Adrenal gland (tissue), 12 donors: ENCODE data around the gene FAM170B. TPM values are rescaled to one million over a fixed set of nuclear protein-coding genes. Genes with fewer than 3 reads are reported as not detected.
A peak's percentile ranks its signal among the peaks of the same experiment; 100 is the strongest.

Experiments used
- DNase-seq, 7 donors: peaks; one replicate each; pipeline ENCODE4 v3.0.0-alpha.2; 2019 to 2020
- H3K27ac ChIP-seq, 5 donors: fragments of 200-600 bp; sonication (generic) in 4 of 5; 1 replicate in 3 of 5; 2 replicates in 2 of 5; pipeline versions ENCODE4 v1.5.1 to v1.8.0; 2016 to 2020; ENCODE audit warnings: mild to moderate bottlenecking in 1 of 5
- H3K27me3 ChIP-seq: fragments of 200-600 bp; 2 replicates; pipeline ENCODE4 v1.8.0; 2021
- H3K36me3 ChIP-seq, 2 donors: fragments of 200-600 bp; replicated peaks in 1 of 2; 1 replicate in 1 of 2; 2 replicates in 1 of 2; pipeline versions ENCODE4 v1.5.1 to v1.8.0; 2018 to 2022
- H3K4me1 ChIP-seq, 2 donors: fragments of 200-600 bp; replicated peaks in 1 of 2; 1 replicate in 1 of 2; 2 replicates in 1 of 2; pipeline versions ENCODE4 v1.5.1 to v1.8.0; 2018 to 2021
- H3K4me3 ChIP-seq, 4 donors: fragments of 200-600 bp; sonication (generic) in 3 of 4; one replicate each; pipeline ENCODE4 v1.5.1; 2016 to 2018
- H3K9me3 ChIP-seq, 3 donors: fragments of 200-600 bp; sonication (generic) in 1 of 3; replicated peaks in 1 of 3; 1 replicate in 2 of 3; 2 replicates in 1 of 3; pipeline versions ENCODE4 v1.5.1 to v1.8.0; 2016 to 2021
- CTCF ChIP-seq, 6 experiments: fragments of 450-650 bp in 4 of 6; fragments of 200-600 bp in 2 of 6; sonication (generic) in 1 of 6; IDR thresholded peaks; 1 replicate in 5 of 6; 2 replicates in 1 of 6; pipeline versions ENCODE4 v1.5.1 to v1.8.0; 2016 to 2021; ENCODE audit warnings: antibody characterized with exemption in 6 of 6, mild to moderate bottlenecking in 2 of 6, moderate library complexity in 1 of 6
- POLR2A ChIP-seq, 2 donors: fragments of 450-650 bp; IDR thresholded peaks; one replicate each; pipeline ENCODE4 v1.6.1; 2017; ENCODE audit warnings: antibody characterized with exemption in 2 of 2, mild to moderate bottlenecking in 2 of 2, moderate library complexity in 1 of 2
- WGBS, 4 donors: extraction: QIAGEN DNeasy Blood & Tissue Kit in 2 of 4; methylation state at CpG; one replicate each; pipeline versions ENCODE4 v1.1.5 to v1.1.7; 2013 to 2017; 5-methylcytosine and 5-hydroxymethylcytosine counted together
- intact Hi-C, 2 donors: fragments of 100-400 bp; cut with DNase I; formaldehyde crosslinking; loops; one replicate each; pipeline versions ENCODE4 v1.14.1 to v1.15.0; 2022 to 2023
- polyA plus RNA-seq, 3 donors: library from polyadenylated mRNA; stranded (reverse); fragments of 200-250 nt in 2 of 3; fragments of 350-450 nt in 1 of 3; fragmentation: Illumina TruSeq in 1 of 3; extraction: RNeasy Lipid Tissue Mini Kit (QIAGEN cat#74804) in 1 of 3; gene quantifications; one replicate each; pipeline ENCODE4 v1.2.3, GENCODE V29; 2013 to 2014
- total RNA-seq, 9 donors: library from RNA; depleted of rRNA in 4 of 9; stranded (reverse); fragments of >200 nt in 4 of 9; fragments of 120-200 nt in 1 of 9; fragmentation: NEBNext Ultra II Directional in 1 of 9; extraction: Animal tissue kit (Norgen Biotek cat#: 25700) in 1 of 9; gene quantifications; one replicate each; pipeline versions ENCODE4 v1.1.0 to v1.2.4, GENCODE V29; 2013 to 2023
- donor health status: healthy with polysubstance abuse.
- donor health status: Bipolar disorder and iron deficiency.
- donor health status: DM: yes; HTN: yes; CAD: no.
- donor health status: DM: no; HTN: no; CAD: no.
- donor health status: DM: no; HTN: no; CAD: no.
- donor health status: DM: yes; HTN: yes; CAD: no.

FAM170B gene
- total and polyA plus RNA-seq, 12 donors = not detected

GRCh38 chr10:49173201-49173772, 39.5 kb upstream of the FAM170B start:
- TF ChIP-seq POLR2A (IDR thresholded peaks at IDR 0.05) (no peak), CTCF (IDR thresholded peaks at IDR 0.05) (no peak)
- H3K9me3 ChIP-seq = no peaks in the 10 kb centered on the region
- 94 to 98% (median 95%) methylated on average over 11 of the region's 11 CpGs for WGBS, 4 donors
- intact Hi-C loops = no loop called here
- DNase-seq = peak in 1 of 7 donors; percentile 11
- no peak overlapping the region for H3K4me3 ChIP-seq
- H3K36me3 ChIP-seq = no peaks in the 10 kb centered on the region
- H3K27ac ChIP-seq = no peak overlapping the region
- no peaks in the 10 kb centered on the region for H3K27me3 ChIP-seq
- H3K4me1 ChIP-seq = peaks cover 10 to 11% of the 10 kb centered on the region in 2 donors

GRCh38 chr10:49172777-49173132, 38.9 kb upstream of the FAM170B start:
- no peak overlapping the region for H3K27ac ChIP-seq
- H3K36me3 ChIP-seq = no peaks in the 10 kb centered on the region
- no peaks in the 10 kb centered on the region for H3K27me3 ChIP-seq
- H3K9me3 ChIP-seq = no peaks in the 10 kb centered on the region
- WGBS, 4 donors = 78 to 90% (median 84%) methylated on average over 2 to 3 of the region's 3 CpGs
- no peak for DNase-seq
- H3K4me1 ChIP-seq = peaks cover 9 to 11% of the 10 kb centered on the region in 2 donors
- intact Hi-C loops = no loop called here
- no peak overlapping the region for H3K4me3 ChIP-seq
- TF ChIP-seq CTCF (IDR thresholded peaks at IDR 0.05) (no peak), POLR2A (IDR thresholded peaks at IDR 0.05) (no peak)

- no peaks in the 10 kb centered on the region for H3K27me3 ChIP-seq
- H3K9me3 ChIP-seq = no peaks in the 10 kb centered on the region
- TF ChIP-seq POLR2A (IDR thresholded peaks at IDR 0.05) (no peak), CTCF (IDR thresholded peaks at IDR 0.05) (no peak)
- intact Hi-C loops = no loop called here
- H3K36me3 ChIP-seq = no peaks in the 10 kb centered on the region
- peaks cover 5 to 6% of the 10 kb centered on the region in 2 donors for H3K4me1 ChIP-seq
- 78 to 100% (median 79%) methylated on average over 4 of the region's 4 CpGs for WGBS, 4 donors
- peak in 2 of 7 donors; percentile 17 to 48 for DNase-seq
- no peak overlapping the region for H3K27ac ChIP-seq
- H3K4me3 ChIP-seq = no peak overlapping the region
These were observed 38.4 kb upstream of the FAM170B start for GRCh38 chr10:49172061-49172776.

GRCh38 chr10:49171326-49172060, 37.7 kb upstream of the FAM170B start:
- intact Hi-C loops = no loop called here
- DNase-seq = peak in 1 of 7 donors; percentile 13
- no peaks in the 10 kb centered on the region for H3K4me1 ChIP-seq

More at GRCh38 chr10:49171326-49172060, 37.7 kb upstream of the FAM170B start:
- H3K36me3 ChIP-seq = no peaks in the 10 kb centered on the region
- no peaks in the 10 kb centered on the region for H3K27me3 ChIP-seq
- no peak overlapping the region for H3K27ac ChIP-seq
- TF ChIP-seq POLR2A (IDR thresholded peaks at IDR 0.05) (no peak), CTCF (IDR thresholded peaks at IDR 0.05) (no peak)
- H3K4me3 ChIP-seq = no peak overlapping the region
- WGBS, 4 donors = 73 to 89% (median 79%) methylated on average over 5 to 7 of the region's 7 CpGs
- no peaks in the 10 kb centered on the region for H3K9me3 ChIP-seq
